Nephron (organoid): ENCODE results near the gene SLC9A8.

Experiments
- H3K27ac Mint-ChIP-seq, 3 experiments: 2 replicates each; pipeline ENCODE4 v1.8.0; 2020; ENCODE audit warnings: mixed read lengths in 3 of 3, mild to moderate bottlenecking in 2 of 3, moderate library complexity in 1 of 3
- H3K27me3 Mint-ChIP-seq: 2 replicates; pipeline ENCODE4 v1.8.0; 2021; ENCODE audit warnings: low read depth, mild to moderate bottlenecking, moderate library complexity, mixed read lengths
- H3K36me3 Mint-ChIP-seq: 2 replicates; pipeline ENCODE4 v1.8.0; 2020; ENCODE audit warnings: low read depth, mixed read lengths
- H3K4me1 Mint-ChIP-seq: 2 replicates; pipeline ENCODE4 v1.8.0; 2020; ENCODE audit warnings: mixed read lengths
- H3K4me3 Mint-ChIP-seq, 3 experiments: 2 replicates each; pipeline ENCODE4 v1.8.0; 2020; ENCODE audit warnings: mild to moderate bottlenecking in 3 of 3, mixed read lengths in 3 of 3, moderate library complexity in 2 of 3
- H3K9me3 Mint-ChIP-seq: 2 replicates; pipeline ENCODE4 v1.8.0; 2020; ENCODE audit warnings: mixed read lengths
- TF ChIP-seq, protein P1 (sequence below), 3 experiments: fragments of 200-600 bp; sonication (generic); IDR thresholded peaks; one replicate each; pipeline ENCODE4 v1.5.0; 2021; ENCODE audit warnings: antibody characterized with exemption in 3 of 3; ENCODE audit not compliant: unreplicated experiment in 3 of 3

Gene SLC9A8

GRCh38 chr20:49901588-49901987, 89.0 kb downstream of the SLC9A8 start:
- no peaks in the 10 kb centered on the region for H3K9me3 Mint-ChIP-seq
- H3K36me3 Mint-ChIP-seq, result peaks cover 34% of the 10 kb centered on the region
- H3K27ac Mint-ChIP-seq, result no peak overlapping the region
- peaks cover 5% of the 10 kb centered on the region for H3K4me1 Mint-ChIP-seq
- TF ChIP-seq, protein P1, sequence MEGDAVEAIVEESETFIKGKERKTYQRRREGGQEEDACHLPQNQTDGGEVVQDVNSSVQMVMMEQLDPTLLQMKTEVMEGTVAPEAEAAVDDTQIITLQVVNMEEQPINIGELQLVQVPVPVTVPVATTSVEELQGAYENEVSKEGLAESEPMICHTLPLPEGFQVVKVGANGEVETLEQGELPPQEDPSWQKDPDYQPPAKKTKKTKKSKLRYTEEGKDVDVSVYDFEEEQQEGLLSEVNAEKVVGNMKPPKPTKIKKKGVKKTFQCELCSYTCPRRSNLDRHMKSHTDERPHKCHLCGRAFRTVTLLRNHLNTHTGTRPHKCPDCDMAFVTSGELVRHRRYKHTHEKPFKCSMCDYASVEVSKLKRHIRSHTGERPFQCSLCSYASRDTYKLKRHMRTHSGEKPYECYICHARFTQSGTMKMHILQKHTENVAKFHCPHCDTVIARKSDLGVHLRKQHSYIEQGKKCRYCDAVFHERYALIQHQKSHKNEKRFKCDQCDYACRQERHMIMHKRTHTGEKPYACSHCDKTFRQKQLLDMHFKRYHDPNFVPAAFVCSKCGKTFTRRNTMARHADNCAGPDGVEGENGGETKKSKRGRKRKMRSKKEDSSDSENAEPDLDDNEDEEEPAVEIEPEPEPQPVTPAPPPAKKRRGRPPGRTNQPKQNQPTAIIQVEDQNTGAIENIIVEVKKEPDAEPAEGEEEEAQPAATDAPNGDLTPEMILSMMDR (IDR thresholded peaks at IDR 0.05; ENCODE audit: unreplicated experiment in 3 of 3), result no peak
- H3K4me3 Mint-ChIP-seq, result no peak overlapping the region
- no peaks in the 10 kb centered on the region for H3K27me3 Mint-ChIP-seq

GRCh38 chr20:49904440-49905214, 92.0 kb downstream of the SLC9A8 start:
- H3K27me3 Mint-ChIP-seq, result no peaks in the 10 kb centered on the region

GRCh38 chr20:49905415-49906091, 92.9 kb downstream of the SLC9A8 start:
- Mint-ChIP-seq H3K4me3 (no peak overlapping the region), H3K36me3 (peaks cover 36% of the 10 kb centered on the region), H3K4me1 (peaks cover 12% of the 10 kb centered on the region), H3K27me3 (no peaks in the 10 kb centered on the region), H3K27ac (peak overlapping the region in 1 of 3 experiments; percentile 21), H3K9me3 (no peaks in the 10 kb centered on the region)
- TF ChIP-seq, protein P1 (IDR thresholded peaks at IDR 0.05; ENCODE audit: unreplicated experiment in 3 of 3), result no peak

More at GRCh38 chr20:49904440-49905214, 92.0 kb downstream of the SLC9A8 start:
- Mint-ChIP-seq H3K4me3 (no peak overlapping the region), H3K4me1 (peaks cover 4% of the 10 kb centered on the region), H3K9me3 (no peaks in the 10 kb centered on the region), H3K27ac (no peak overlapping the region), H3K36me3 (peaks cover 36% of the 10 kb centered on the region)
- TF ChIP-seq, protein P1 (IDR thresholded peaks at IDR 0.05; ENCODE audit: unreplicated experiment in 3 of 3), result no peak

DNA sequence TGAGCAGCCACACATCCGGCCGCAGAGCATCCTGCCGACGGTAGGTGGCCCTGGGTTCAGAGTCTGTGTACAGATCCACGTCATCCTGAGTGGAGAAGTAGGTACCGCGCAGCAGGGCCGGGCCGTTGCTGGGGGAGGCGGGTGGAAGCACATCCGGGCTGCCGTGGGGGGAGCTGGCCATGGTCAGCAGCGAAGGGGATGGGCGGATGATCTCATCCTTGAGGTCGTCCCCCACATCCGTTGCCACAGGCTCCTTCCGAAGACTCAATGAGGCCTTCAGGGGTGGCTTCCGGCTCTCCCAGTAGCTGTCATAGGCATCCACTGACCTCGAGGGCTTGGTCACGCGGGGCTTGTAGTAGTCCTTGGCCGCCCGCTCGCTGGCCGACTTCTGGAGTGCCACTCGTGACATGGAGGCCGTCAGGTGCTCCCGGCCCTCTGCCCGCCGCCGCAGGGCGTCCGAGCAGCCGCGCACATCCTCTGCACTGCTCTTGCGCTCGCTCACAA, 93.5 kb downstream of the SLC9A8 start:
- Mint-ChIP-seq H3K36me3 (peaks cover 36% of the 10 kb centered on the region), H3K4me1 (peaks cover 12% of the 10 kb centered on the region), H3K4me3 (no peak overlapping the region), H3K9me3 (no peaks in the 10 kb centered on the region), H3K27ac (no peak overlapping the region), H3K27me3 (no peaks in the 10 kb centered on the region)
- TF ChIP-seq, protein P1 (IDR thresholded peaks at IDR 0.05; ENCODE audit: unreplicated experiment in 3 of 3), result no peak

- H3K27me3 Mint-ChIP-seq, result no peaks in the 10 kb centered on the region
- H3K36me3 Mint-ChIP-seq, result peaks cover 36% of the 10 kb centered on the region
- H3K27ac Mint-ChIP-seq, result no peak overlapping the region
- TF ChIP-seq, protein P1 (IDR thresholded peaks at IDR 0.05; ENCODE audit: unreplicated experiment in 3 of 3), result no peak
- no peak overlapping the region for H3K4me3 Mint-ChIP-seq
- H3K4me1 Mint-ChIP-seq, result peaks cover 12% of the 10 kb centered on the region
- no peaks in the 10 kb centered on the region for H3K9me3 Mint-ChIP-seq
Measured at GRCh38 chr20:49906615-49907154, 94.1 kb downstream of the SLC9A8 start.
